ENCODE measurements around the gene BRF1.
"Not testable (repeated sequence)": the region's sequence is repeated elsewhere in the genome, so short reads cannot be mapped to it uniquely, and the experiment has no call there.

The BRF1 gene

GRCh38 chr14:105328678-105329390 lies 28.0 kb upstream of the BRF1 start:
- H3K4me2 ChIP-seq (ENCODE audit: low read length) = no peak overlapping the region
- H3K36me3 ChIP-seq (ENCODE audit: control insufficient read depth, low read length) = no peaks in the 10 kb centered on the region
- no peaks in the 10 kb centered on the region for H4K20me1 ChIP-seq (ENCODE audit: control insufficient read depth, insufficient read depth, low read depth, low read length)
- TF ChIP-seq CTCF (IDR thresholded peaks at IDR 0.05; ENCODE audit: low read depth, low read length, poor library complexity, severe bottlenecking) (no peak), EZH2phosphoT487 (IDR thresholded peaks at IDR 0.05; ENCODE audit: borderline replicate concordance, low read length) (no peak)
- H3K4me3 ChIP-seq (ENCODE audit: low read length) = no peak overlapping the region
- no peaks in the 10 kb centered on the region for H3K27me3 ChIP-seq (ENCODE audit: control insufficient read depth, low read length)
- H3K9me3 ChIP-seq (ENCODE audit: control insufficient read depth, insufficient read depth, low read length) = no peaks in the 10 kb centered on the region
- H3K27ac ChIP-seq (ENCODE audit: low read depth, low read length) = no peak overlapping the region
- no peaks in the 10 kb centered on the region for H3F3A ChIP-seq (ENCODE audit: control insufficient read depth, insufficient read depth)
- no peaks in the 10 kb centered on the region for H3K79me2 ChIP-seq (ENCODE audit: control insufficient read depth, low read length)
- no peaks in the 10 kb centered on the region for H3K4me1 ChIP-seq (ENCODE audit: control insufficient read depth, low read length)
- no peaks in the 10 kb centered on the region for H3K9me2 ChIP-seq (replicated peaks; ENCODE audit: control insufficient read depth, low read length)

GRCh38 chr14:105328070-105328677 lies 27.4 kb upstream of the BRF1 start:
- no peaks in the 10 kb centered on the region for H3K9me2 ChIP-seq (replicated peaks; ENCODE audit: control insufficient read depth, low read length)
- no peak overlapping the region for H3K4me2 ChIP-seq (ENCODE audit: low read length)
- H3K79me2 ChIP-seq (ENCODE audit: control insufficient read depth, low read length) = 0 out of 2 replicates have a peak, but pooled peaks cover 3% of the 10 kb centered on the region
- H3K36me3 ChIP-seq (ENCODE audit: control insufficient read depth, low read length) = no peaks in the 10 kb centered on the region
- H3K9me3 ChIP-seq (ENCODE audit: control insufficient read depth, insufficient read depth, low read length) = no peaks in the 10 kb centered on the region
- H3K4me1 ChIP-seq (ENCODE audit: control insufficient read depth, low read length) = no peaks in the 10 kb centered on the region
- H4K20me1 ChIP-seq (ENCODE audit: control insufficient read depth, insufficient read depth, low read depth, low read length) = no peaks in the 10 kb centered on the region
- TF ChIP-seq EZH2phosphoT487 (IDR thresholded peaks at IDR 0.05; ENCODE audit: borderline replicate concordance, low read length) (no peak), CTCF (IDR thresholded peaks at IDR 0.05; ENCODE audit: low read depth, low read length, poor library complexity, severe bottlenecking) (no peak)
- no peaks in the 10 kb centered on the region for H3K27me3 ChIP-seq (ENCODE audit: control insufficient read depth, low read length)
- H3K27ac ChIP-seq (ENCODE audit: low read depth, low read length) = no peak overlapping the region
- no peaks in the 10 kb centered on the region for H3F3A ChIP-seq (ENCODE audit: control insufficient read depth, insufficient read depth)
- H3K4me3 ChIP-seq (ENCODE audit: low read length) = no peak overlapping the region

- H3K4me1 ChIP-seq (ENCODE audit: control insufficient read depth, low read length); H4K20me1 ChIP-seq (ENCODE audit: control insufficient read depth, insufficient read depth, low read depth, low read length); H3K79me2 ChIP-seq (ENCODE audit: control insufficient read depth, low read length); H3K36me3 ChIP-seq (ENCODE audit: control insufficient read depth, low read length); H3F3A ChIP-seq (ENCODE audit: control insufficient read depth, insufficient read depth); H3K27me3 ChIP-seq (ENCODE audit: control insufficient read depth, low read length); H3K27ac ChIP-seq (ENCODE audit: low read depth, low read length); H3K4me2 ChIP-seq (ENCODE audit: low read length); H3K9me3 ChIP-seq (ENCODE audit: control insufficient read depth, insufficient read depth, low read length); H3K4me3 ChIP-seq (ENCODE audit: low read length); H3K9me2 ChIP-seq (replicated peaks; ENCODE audit: control insufficient read depth, low read length): not testable (repeated sequence)
Observed at GRCh38 chr14:105327695-105328045, 26.9 kb upstream of the BRF1 start.

GRCh38 chr14:105326891-105327694 lies 26.3 kb upstream of the BRF1 start:
- no peaks in the 10 kb centered on the region for H3F3A ChIP-seq (ENCODE audit: control insufficient read depth, insufficient read depth)
- H3K79me2 ChIP-seq (ENCODE audit: control insufficient read depth, low read length) = 0 out of 2 replicates have a peak, but pooled peaks cover 6% of the 10 kb centered on the region
- no peak overlapping the region for H3K4me2 ChIP-seq (ENCODE audit: low read length)
- no peaks in the 10 kb centered on the region for H3K36me3 ChIP-seq (ENCODE audit: control insufficient read depth, low read length)
- H3K4me1 ChIP-seq (ENCODE audit: control insufficient read depth, low read length) = no peaks in the 10 kb centered on the region
- no peaks in the 10 kb centered on the region for H3K9me2 ChIP-seq (replicated peaks; ENCODE audit: control insufficient read depth, low read length)
- no peak overlapping the region for H3K27ac ChIP-seq (ENCODE audit: low read depth, low read length)
- no peaks in the 10 kb centered on the region for H4K20me1 ChIP-seq (ENCODE audit: control insufficient read depth, insufficient read depth, low read depth, low read length)
- no peaks in the 10 kb centered on the region for H3K27me3 ChIP-seq (ENCODE audit: control insufficient read depth, low read length)
- TF ChIP-seq EZH2phosphoT487 (IDR thresholded peaks at IDR 0.05; ENCODE audit: borderline replicate concordance, low read length) (no peak), CTCF (IDR thresholded peaks at IDR 0.05; ENCODE audit: low read depth, low read length, poor library complexity, severe bottlenecking) (no peak)
- H3K4me3 ChIP-seq (ENCODE audit: low read length) = no peak overlapping the region
- no peaks in the 10 kb centered on the region for H3K9me3 ChIP-seq (ENCODE audit: control insufficient read depth, insufficient read depth, low read length)

Data from DOHH2 (cell line).